Dermis blood vessel endothelial cell (primary cell): ENCODE measurements around the gene PHETA2. TPM values are rescaled to one million over a fixed set of nuclear protein-coding genes. Genes with fewer than 3 reads are reported as not detected.
"Not testable (repeated sequence)": the region's sequence is repeated elsewhere in the genome, so short reads cannot be mapped to it uniquely, and the experiment has no call there.

Experiments
- DNase-seq: peaks from one replicate; pipeline ENCODE4 v3.0.0; 2010
- total RNA-seq: library from RNA; depleted of rRNA; stranded (reverse); fragments of >200 nt; gene quantifications from 2 replicates; pipeline ENCODE4 v1.2.3, GENCODE V29; 2014

Gene PHETA2
- total RNA-seq, 1 donor from 2014 or later, result 25.7 TPM

DNA sequence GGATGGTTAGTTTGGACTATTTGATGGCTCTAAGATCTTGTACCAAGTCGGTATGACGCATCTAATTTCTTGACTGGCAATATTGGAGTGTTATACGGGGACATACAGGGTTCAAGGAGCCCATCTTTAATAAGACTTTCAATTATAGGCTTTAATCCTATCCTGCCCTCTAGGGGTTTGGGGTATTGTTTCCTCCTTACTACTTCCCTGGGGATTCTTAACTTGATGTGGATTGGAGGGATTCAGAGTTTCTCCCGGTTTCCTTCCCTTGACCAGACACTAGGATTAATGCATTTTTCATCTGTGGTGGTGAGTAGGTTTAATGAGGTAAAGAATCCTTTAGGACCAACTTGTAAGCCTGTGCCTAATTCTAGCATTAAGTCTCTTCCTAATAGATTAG, 37.8 kb downstream of the PHETA2 start:
- DNase-seq, result no peak

GRCh38 chr22:42112793-42113192, 38.7 kb downstream of the PHETA2 start:
- peak; percentile 55 for DNase-seq

GRCh38 chr22:42114721-42115120, 40.7 kb downstream of the PHETA2 start:
- DNase-seq, result peak; percentile 59

DNA sequence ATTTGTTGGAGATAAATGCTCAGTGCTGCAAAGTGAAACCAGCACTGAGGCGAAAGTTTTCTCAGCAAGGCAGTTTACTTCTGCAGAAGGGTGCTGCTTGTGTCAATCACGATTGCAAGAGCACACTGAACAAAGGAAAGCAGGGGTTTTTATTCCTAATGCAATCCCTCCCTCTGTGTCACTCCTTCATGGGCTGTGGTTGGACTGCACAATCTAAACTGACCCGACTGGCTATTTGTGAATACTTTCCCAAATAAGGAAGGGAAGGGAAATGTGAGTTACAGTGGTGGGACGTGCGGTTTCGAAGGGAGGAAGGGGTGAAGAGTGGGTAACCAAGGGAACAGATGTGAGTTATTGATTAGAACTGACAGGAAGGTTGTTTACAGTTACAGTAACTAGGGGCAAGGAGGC, 41.4 kb downstream of the PHETA2 start:
- DNase-seq, result not testable (repeated sequence)

- DNase-seq, result peak; percentile 24
Measured at GRCh38 chr22:42116848-42117424, 42.9 kb downstream of the PHETA2 start.

DNA sequence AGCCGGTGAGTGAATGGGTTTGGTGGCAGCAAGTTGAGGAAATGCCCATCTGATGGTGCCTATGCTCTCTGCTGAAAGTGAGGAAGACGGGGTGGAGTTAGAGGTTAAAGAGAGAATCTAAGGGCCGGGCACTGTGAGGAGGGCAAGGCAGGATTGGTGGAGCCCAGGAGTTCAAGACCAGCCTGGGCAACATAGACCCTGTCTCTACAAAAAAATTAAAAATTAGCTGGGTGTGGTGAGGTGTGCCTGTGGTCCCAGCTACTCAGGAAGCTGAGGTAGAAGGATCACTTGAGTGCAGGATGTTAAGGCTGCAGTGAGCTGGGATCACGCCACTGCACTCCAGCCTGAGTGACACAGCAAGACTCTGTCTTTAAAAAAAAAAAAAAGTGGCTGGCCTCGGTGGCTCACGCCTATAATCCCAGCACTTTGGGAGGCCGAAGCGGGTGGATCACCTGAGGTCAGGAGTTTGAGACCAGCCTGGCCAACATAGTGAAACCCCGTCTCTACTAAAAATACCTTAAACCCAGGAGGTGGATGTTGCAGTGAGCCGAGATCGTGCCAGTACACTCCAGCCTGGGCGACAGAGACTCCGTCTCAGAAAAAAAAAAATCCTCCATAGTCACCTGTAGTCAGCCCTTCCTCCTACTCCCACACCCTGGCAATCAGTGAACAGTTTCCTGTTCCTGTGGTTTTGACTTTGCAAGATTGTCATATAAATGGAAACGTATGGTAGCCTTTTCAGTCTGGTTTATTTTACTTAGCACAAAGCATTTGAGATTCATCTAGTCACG, 46.4 kb downstream of the PHETA2 start:
- DNase-seq, result not testable (repeated sequence)

DNA sequence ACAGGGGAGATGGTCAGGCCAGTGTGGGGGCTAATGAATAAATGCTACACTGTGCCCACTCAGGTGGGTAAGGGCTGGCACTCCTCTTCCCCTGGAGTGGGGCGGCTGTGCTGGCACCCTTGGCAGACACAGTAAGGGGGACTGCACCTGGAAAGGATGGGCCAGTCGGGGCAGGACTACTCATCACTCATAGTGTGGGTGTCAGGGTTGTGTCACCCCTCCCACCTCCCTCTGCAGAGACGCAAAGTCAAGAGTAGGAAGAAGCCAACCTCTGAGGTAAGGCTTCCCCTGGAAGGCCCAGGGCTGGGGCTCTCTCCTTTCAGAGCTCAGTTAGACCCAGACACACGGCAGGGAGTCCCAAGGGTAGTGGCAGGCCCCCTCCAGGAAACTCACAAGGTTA, 49.5 kb downstream of the PHETA2 start:
- not testable (repeated sequence) for DNase-seq

DNA sequence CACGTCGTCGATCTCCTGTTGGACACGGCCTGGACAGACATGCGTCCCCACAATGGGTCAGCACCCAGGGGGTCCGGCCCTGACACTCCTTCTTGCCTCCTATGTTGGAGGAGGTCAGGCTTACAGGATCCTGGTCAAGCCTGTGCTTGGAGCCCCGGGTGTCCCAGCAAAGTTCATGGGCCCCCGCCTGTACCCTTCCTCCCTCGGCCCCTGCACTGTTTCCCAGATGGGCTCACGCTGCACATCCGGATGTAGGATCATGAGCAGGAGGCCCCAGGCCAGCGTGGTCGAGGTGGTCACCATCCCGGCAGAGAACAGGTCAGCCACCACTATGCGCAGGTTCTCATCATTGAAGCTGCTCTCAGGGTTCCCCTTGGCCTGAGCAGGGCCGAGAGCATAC, 53.6 kb downstream of the PHETA2 start:
- DNase-seq, result no peak

DNA sequence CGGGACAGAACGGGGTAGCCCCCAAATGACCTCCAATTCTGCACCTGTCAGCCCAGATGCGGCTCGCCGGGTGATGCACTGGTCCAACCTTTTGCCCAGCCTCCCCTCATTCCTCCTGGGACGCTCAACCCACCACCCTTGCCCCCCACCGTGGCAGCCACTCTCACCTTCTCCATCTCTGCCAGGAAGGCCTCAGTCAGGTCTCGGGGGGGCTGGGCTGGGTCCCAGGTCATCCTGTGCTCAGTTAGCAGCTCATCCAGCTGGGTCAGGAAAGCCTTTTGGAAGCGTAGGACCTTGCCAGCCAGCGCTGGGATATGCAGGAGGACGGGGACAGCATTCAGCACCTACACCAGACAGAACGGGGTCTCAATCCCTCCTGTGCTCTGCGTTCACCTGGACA, 54.0 kb downstream of the PHETA2 start:
- not testable (repeated sequence) for DNase-seq

Other genes with a start within 250 kb of the PHETA2 start
- gene SREBF2, start 241.1 kb upstream of the PHETA2 start, total RNA-seq, result 46.3 and 110 TPM in 2 replicates
- not detected in 2 replicates for gene SHISA8, start 159.2 kb upstream of the PHETA2 start, total RNA-seq
- gene TNFRSF13C, start 147.4 kb upstream of the PHETA2 start, total RNA-seq, result not detected in 2 replicates
- 13.1 and 34.2 TPM in 2 replicates for gene CENPM, start 127.1 kb upstream of the PHETA2 start, total RNA-seq
- gene SEPTIN3, start 104.8 kb upstream of the PHETA2 start, total RNA-seq, result under 0.01 and 0.14 TPM in 2 replicates
- 0.34 TPM in 1 of 2 replicates, not detected in the other for gene WBP2NL, start 75.5 kb upstream of the PHETA2 start, total RNA-seq
- 22.6 and 36.9 TPM in 2 replicates for gene NAGA, start 3.4 kb upstream of the PHETA2 start, total RNA-seq
- 3.6 and 5.4 TPM in 2 replicates for gene SMDT1, start 5.5 kb downstream of the PHETA2 start, total RNA-seq
- 38.1 and 42.7 TPM in 2 replicates for gene NDUFA6, start 16.5 kb downstream of the PHETA2 start, total RNA-seq
- gene CYP2D6, start 56.6 kb downstream of the PHETA2 start, total RNA-seq, result 0.09 and 0.68 TPM in 2 replicates
- 25.7 and 29.0 TPM in 2 replicates for gene TCF20, start 196.4 kb downstream of the PHETA2 start, total RNA-seq